GM19468 (cell line): ENCODE measurements around the gene NFIB.

Experiments used
- ATAC-seq: cut with Tn5 transposase; IDR thresholded peaks from one replicate; pipeline ENCODE4 v1.9.1; 2021; ENCODE audit warnings: mild to moderate bottlenecking, moderate library complexity, moderate number of reproducible peaks; ENCODE audit not compliant: unreplicated experiment; ENCODE audit errors: extremely low read depth

NFIB gene

GRCh38 chr9:14286121-14286520, 27.8 kb downstream of the NFIB start:
- no peak for ATAC-seq

- no peak for ATAC-seq
These were observed 30.7 kb downstream of the NFIB start for GRCh38 chr9:14283276-14283675.

DNA sequence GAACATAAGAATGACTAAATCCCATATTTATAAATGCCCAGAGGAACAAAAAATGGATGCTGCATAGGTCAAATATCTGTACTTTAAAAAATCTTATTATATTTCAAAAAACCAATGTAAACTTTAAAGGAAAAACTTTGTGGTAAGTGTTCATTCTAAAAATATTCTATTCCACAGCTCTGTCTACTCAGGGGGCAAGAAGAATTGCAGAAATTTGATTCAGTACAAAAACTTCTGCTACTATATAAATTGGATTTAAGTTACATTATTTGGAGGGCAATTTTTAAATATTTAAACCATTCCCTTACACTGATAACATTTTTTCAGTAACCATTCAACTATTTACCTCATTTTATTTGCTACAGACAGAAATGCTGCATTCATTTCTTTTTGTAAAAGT, 32.1 kb downstream of the NFIB start:
- ATAC-seq, result no peak

DNA sequence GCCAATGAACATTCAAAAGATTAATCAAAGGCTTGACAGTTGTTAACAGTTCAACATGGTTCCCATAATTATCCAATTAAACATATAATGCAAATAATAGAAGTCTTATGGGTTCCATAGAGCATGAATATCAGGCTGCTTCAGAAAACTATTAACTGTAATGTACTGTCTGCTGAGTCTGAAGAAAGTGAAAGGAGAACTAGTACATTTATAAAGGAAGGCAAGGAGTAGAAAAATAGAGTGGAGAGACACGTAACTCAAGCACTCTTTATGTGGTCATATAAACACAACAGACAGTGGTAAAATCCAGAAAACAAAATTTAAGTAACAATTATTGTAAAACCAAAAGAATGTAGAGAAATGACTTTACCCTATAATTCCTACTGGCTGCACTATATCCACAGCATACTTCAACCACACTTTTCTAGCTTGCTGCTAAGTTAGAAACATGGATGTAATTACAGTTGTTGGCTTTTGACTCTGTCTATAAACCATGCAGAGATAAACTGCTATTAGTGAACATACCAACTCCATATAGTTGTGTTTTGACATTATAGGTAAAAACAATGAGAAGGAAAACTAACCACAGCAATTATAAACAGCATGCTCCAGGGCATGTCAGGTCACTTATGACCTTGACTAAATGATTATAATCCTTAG, 32.7 kb downstream of the NFIB start:
- no peak for ATAC-seq

DNA sequence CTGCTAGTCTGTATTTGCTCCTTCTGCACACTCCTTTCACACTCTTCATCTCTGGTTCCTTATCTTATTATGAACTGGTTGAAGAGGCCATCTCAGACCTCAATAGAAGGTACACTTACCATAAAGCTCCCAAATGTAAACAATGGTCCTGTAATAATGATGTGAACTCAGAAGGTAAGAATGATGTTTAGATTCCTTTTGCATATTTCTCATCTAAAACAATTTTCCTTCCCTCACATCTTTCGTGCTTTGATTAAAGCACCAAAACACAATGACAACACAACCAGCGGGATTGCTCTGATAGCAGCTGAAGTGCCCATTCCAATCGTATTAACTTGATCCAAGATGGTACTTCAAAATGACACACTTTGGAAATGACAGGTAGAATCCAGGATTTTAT, 34.3 kb downstream of the NFIB start:
- ATAC-seq, result no peak

- ATAC-seq, result no peak
These were observed 35.6 kb downstream of the NFIB start for GRCh38 chr9:14278291-14278721.

DNA sequence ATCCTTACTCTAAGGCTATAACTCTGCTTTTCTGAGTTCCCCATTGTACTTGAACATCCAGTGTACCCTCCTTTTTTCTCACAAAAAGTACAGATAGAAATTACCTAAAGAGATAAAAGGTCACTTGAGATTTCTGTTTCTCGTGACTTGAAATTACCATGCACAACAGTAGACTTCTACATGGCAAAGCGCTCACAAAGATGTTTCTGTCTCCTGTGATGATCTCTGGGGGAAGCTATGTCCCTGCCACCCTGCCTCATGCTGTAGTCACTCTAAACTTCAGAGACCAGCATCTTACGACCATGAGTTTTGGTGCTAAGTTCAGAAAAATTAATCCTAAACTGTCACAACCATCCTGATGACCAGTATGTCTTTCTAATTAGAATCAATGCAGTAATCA, 36.2 kb downstream of the NFIB start:
- ATAC-seq, result no peak

DNA sequence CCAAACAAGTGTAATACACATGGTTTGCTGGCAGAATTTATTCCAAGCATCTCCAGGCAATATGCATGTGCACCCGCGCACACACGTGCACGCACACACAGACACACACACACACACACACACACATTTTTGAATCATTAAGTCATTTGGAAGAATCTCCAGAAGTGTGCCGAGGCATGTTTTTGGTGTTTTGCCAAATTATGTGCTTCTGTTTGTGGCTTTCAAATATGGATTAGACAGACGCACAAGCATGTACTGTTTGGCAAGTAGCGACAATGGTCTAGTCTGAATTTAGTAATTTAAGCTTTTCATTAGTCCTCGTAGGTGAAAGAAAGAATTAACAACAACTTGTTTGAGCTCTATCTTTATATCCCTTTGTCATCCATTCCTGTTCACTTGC, 36.7 kb downstream of the NFIB start:
- ATAC-seq, result no peak

DNA sequence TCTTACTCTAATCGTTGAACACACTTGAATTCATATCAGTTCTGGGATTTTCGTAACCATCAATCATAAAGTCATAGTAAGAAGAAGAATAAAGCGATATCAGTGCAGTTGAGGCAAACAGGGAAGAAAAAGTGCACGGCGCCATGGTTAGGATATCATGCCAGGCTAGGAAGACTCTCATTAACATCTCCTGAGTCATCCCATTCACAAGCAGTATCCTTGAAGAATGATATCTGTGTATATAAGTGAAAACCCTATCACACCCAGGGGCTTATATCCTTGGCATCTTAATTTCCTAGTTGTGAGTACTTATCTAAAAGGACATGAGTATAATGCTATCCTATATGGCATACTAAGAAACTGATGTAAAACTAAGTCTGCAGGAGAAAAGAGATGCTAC, 38.6 kb downstream of the NFIB start:
- ATAC-seq, result no peak

GRCh38 chr9:14273696-14274121, 40.2 kb downstream of the NFIB start:
- no peak for ATAC-seq

- no peak for ATAC-seq
These were observed 40.9 kb downstream of the NFIB start for GRCh38 chr9:14272927-14273528.

DNA sequence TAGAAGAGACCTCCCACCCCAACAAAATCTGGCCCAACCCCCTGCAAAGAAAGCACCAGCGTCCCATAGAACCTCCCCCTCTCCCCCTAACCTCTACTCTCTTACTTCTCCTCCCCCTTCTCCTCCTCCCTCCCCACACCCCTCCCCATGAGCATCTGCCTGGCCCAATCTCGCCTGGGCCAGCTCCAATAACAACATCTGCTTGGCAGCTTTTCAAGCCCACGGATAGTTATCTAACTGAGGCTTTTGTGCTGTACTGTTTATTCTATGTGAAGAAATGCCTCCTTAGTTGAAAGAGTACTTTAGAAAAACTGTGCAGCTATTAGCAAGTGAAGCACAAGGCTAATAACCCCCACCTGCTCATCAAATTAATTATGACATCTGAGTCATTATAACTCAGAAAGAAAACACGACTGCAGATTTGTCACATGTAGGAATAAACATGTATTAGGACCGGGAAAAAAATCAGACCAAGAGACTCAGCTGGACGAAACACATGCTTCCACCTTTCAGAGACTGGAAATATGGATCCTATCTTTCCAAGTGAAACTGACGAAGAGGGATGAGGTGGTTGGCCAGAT, 42.8 kb downstream of the NFIB start:
- no peak for ATAC-seq

GRCh38 chr9:14270358-14271092, 43.4 kb downstream of the NFIB start:
- no peak for ATAC-seq

DNA sequence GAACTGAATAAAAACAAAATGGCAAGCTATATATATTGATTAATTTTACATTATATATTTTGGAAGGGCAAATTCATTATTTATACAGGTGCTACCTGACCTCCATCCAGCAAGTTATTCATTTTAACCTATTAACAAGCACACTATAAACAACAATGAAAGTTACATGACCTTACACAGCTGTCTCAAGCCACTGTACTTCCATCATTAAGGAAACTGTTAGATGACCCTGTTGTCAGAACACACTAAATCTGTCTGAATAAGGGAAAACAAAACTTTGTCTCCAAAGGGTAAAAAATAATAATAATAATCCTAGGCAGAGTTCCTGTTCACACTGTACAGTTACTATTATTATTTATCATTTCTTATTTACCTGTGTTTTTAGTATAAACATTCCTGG, 44.0 kb downstream of the NFIB start:
- ATAC-seq, result no peak

DNA sequence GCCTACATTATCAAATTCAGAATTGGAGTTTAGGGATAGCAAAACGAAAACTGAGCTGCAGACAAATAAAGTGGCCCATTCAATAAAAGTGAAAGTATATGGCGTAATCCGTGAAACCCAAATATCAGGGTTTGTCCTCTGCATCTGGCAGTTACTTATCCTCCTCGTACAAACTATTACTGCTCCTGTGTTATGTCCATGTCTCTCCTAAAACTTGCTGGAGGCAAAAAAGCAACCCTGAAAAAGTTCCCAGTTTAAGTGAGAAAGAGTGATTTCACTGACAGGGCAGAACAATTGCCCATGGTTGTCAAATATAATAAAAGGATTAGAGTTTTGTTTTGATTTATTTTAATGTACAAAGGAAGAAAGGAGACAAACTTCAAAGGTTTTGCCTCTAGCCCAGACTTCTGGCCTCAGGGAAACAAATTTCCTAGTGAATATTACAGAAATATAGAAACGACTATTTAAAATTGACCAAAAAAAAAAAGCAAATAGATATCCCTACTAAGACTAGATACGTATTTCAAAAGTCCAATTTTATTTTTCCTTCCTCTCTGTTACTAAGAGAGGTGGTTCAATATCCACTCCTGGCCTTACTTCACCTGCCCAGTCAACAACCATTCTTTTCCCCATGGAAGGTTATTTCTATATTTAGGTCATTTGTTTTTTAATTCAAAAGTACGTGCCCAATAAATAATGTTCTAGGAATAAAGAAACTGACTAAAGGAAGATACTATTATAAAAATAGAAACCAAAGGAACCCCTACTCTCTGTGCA, 50.0 kb downstream of the NFIB start:
- ATAC-seq, result no peak

DNA sequence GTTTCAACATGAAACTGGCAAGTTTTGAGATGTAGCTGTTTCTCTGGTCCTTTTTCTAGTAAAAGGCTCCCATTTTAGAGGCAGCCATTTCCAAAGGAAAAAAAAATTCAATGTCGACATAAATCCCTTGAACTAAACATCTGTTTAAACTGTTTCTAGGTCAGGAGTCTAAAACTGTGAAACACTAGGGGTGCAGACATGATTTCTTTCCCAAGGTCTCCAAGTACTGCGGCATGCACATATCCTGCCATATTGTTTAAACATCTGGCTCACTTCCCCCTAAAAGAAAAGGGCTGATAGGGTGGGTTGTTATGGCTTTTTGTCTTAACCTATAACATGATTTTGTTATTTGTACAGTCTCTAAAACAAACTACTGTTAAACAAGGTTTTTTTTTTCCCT, 51.1 kb downstream of the NFIB start:
- no peak for ATAC-seq

DNA sequence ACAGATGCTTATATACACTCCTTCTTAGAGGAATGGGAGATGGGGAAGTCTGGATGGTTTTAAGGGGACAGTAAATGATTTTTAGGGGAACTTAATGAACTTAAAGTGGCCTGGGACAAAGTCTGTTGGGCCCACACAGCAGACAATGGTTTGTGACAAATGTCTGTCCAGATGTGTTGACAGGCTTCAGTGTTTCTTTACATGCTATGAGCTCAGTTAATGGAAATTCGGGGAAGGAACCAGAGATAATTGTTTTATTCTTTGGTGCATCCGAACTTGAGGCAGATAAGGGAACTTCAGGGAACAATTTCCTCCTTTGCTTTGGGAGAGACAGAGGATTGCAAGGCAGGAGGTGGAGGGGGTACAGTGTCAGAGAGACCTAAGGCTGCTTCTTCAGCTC, 52.3 kb downstream of the NFIB start:
- ATAC-seq, result no peak

- no peak for ATAC-seq
These were observed 53.8 kb downstream of the NFIB start for GRCh38 chr9:14260101-14260500.

DNA sequence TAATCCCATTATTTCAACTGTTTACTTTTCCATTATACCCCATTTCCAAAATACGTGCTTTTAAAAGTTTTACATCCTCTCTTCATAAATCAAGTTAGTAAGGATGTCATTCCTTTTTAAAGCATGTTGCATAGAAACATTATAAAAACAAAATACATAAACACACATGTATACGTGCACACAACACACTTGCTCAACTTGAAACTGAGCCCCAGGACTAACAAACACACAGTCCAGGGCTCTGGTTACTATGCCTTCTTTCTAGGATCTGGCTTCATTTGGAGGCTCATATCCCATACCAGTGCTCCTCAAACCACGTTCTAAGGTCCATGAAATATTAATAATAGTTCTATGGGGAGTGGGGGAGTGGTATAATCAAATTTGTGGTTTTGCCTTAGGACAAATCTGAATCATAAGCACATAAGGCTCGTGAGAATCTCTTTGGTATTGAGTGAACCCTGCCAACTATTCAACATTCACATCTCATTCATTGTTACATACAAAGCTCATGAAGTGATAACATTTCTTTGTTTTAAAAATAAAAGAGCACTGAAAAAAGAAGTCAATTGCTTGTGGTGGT, 55.2 kb downstream of the NFIB start:
- ATAC-seq, result no peak

GRCh38 chr9:14258156-14258555, 55.8 kb downstream of the NFIB start:
- ATAC-seq, result no peak
